Uterine smooth muscle cell (primary cell): ENCODE data around the gene DHX40. TPM values are rescaled to one million over a fixed set of nuclear protein-coding genes. Genes with fewer than 3 reads are reported as not detected.

Experiments
- total RNA-seq: library from RNA; depleted of rRNA; stranded (reverse); fragments of >200 nt; gene quantifications from 2 replicates; pipeline ENCODE4 v1.2.3, GENCODE V29; 2014

The DHX40 gene, protein sequence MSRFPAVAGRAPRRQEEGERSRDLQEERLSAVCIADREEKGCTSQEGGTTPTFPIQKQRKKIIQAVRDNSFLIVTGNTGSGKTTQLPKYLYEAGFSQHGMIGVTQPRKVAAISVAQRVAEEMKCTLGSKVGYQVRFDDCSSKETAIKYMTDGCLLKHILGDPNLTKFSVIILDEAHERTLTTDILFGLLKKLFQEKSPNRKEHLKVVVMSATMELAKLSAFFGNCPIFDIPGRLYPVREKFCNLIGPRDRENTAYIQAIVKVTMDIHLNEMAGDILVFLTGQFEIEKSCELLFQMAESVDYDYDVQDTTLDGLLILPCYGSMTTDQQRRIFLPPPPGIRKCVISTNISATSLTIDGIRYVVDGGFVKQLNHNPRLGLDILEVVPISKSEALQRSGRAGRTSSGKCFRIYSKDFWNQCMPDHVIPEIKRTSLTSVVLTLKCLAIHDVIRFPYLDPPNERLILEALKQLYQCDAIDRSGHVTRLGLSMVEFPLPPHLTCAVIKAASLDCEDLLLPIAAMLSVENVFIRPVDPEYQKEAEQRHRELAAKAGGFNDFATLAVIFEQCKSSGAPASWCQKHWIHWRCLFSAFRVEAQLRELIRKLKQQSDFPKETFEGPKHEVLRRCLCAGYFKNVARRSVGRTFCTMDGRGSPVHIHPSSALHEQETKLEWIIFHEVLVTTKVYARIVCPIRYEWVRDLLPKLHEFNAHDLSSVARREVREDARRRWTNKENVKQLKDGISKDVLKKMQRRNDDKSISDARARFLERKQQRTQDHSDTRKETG
- total RNA-seq = 55.9 and 67.7 TPM in 2 replicates

DNA sequence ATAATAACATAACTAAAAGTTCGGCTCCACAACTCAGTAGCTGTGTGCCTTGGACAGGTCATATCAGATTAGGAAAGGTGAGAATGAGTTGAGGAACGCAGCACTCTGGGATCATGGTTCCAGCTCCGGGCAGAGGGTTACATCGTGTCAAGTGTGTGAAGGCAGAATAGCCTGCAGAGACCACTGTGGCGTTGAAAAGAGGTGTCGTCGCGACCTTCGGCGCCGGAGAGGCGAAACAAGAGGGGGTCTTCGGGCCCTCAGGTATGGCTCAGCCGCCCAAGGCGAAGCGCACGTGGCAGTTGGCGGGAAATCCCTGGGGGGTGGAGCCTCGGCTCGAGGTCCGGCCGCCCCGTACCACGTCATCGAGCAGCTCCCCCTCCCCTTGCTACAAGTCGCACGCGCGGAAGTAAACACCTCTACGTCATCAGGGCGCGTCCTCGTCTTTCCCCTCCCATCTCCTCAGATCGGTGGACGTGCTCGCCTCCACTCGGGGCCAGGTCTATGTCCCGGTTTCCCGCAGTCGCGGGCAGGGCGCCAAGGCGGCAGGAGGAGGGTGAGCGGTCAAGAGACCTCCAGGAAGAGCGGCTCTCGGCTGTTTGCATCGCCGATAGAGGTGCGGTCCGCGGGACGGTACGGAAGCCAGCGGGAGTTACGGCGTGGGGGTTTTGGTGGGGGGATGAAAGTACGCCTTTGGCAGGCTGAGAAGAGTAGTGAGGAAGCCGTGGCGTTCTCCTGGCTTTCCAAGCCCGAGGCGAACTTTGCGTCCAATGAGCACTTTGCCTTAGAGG is at the start of gene DHX40:
Gene DHX40 (plus strand): TSS at position 440 of the 788 bp plus-strand sequence. CDS start 62 bp downstream, at position 502.

DNA sequence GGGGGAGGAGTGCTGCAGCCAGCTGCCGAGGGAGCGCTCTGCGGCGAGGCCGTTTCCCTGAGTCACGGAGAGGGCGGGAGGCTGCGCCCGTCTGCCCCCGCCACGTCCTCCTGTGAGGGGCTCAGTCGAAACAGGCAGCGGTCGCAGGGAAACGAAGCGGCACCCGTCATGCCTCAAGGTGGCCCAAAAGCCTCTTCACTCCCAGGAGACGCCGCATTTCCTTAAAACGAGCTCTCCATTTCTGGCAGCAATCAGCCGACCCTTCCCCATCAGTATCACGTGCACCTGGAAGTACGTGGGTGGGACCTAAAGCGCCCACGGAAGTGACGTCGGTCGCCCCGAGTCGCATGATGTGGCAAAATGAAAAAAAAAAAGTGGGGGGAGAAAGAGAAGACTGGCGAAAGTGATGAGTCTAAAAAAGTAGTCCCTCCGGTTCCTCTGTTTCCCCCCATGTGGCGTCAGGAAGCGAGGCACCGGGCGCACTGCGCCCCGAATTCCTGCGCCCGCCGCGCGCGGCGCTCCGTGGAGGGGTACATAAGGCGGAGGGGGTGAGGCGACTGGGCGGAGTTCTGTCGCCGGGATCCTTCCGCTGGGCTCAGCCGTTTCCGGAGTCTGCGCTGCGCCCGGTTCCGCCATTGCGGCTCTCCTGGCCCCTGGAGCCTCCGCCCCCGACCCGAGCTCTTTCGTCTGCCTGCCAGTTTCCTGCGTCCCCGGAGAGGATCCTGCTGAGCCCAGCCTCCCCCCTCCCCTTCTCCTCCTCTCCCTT is 54.1 kb downstream of the DHX40 start, which contains the start of gene CLTC:
Gene CLTC (plus strand): TSS at position 598 of the 766 bp plus-strand sequence. CDS start 237 bp downstream, outside the sequence.

Other genes starting within 250 kb of the DHX40 start
- 4.1 and 8.6 TPM in 2 replicates for gene YPEL2, start 234.0 kb upstream of the DHX40 start, total RNA-seq
- gene CLTC, start 54.3 kb downstream of the DHX40 start, total RNA-seq = 557 and 805 TPM in 2 replicates
- 24.7 and 40.1 TPM in 2 replicates for gene PTRH2, start 141.8 kb downstream of the DHX40 start, total RNA-seq
- 167 and 245 TPM in 2 replicates for gene VMP1, start 142.0 kb downstream of the DHX40 start, total RNA-seq